SK-N-SH treated with all-trans-retinoic acid at 6 μM for 48 hours (cell line): Measurements from ENCODE around the gene PNMA8A.

ENCODE experiments used
- ARNTL ChIP-seq: fragments of 450-650 bp; formaldehyde crosslinking; IDR thresholded peaks from 2 replicates; pipeline ENCODE4 v1.5.0; 2020; ENCODE audit warnings: low read depth, mild to moderate bottlenecking, moderate library complexity, borderline replicate concordance
- CREB5 ChIP-seq: fragments of 250-450 bp; sonication (Bioruptor Pico); IDR thresholded peaks from 2 replicates; pipeline ENCODE4 v1.5.1; 2020; ENCODE audit warnings: low read depth, mild to moderate bottlenecking, moderate library complexity
- CSRNP3 ChIP-seq: fragments of 250-450 bp; sonication (Bioruptor Pico); IDR thresholded peaks from 2 replicates; pipeline ENCODE4 v1.5.1; 2021; ENCODE audit warnings: mild to moderate bottlenecking, moderate library complexity
- GLIS3 ChIP-seq: fragments of 250-450 bp; sonication (Bioruptor Pico); IDR thresholded peaks from 2 replicates; pipeline ENCODE4 v1.5.0; 2020; ENCODE audit warnings: mild to moderate bottlenecking, moderate library complexity
- ISL1 ChIP-seq: fragments of 250-450 bp; sonication (Bioruptor Pico); IDR thresholded peaks from 2 replicates; pipeline ENCODE4 v2.1.2; 2022; ENCODE audit warnings: mild to moderate bottlenecking, moderate library complexity
- OSR1 ChIP-seq: fragments of 250-450 bp; sonication (Bioruptor Pico); IDR thresholded peaks from 2 replicates; pipeline ENCODE4 v1.8.0; 2022; ENCODE audit warnings: moderate library complexity, mild to moderate bottlenecking, inconsistent platforms
- PATZ1 ChIP-seq: fragments of 250-450 bp; sonication (Bioruptor Pico); IDR thresholded peaks from 2 replicates; pipeline ENCODE4 v1.8.0; 2020; ENCODE audit warnings: mild to moderate bottlenecking, moderate library complexity, borderline replicate concordance
- PPARA ChIP-seq: fragments of 250-450 bp; sonication (Bioruptor Pico); IDR thresholded peaks from 2 replicates; pipeline ENCODE4 v1.5.0; 2020; ENCODE audit warnings: mild to moderate bottlenecking, borderline replicate concordance
- RARB ChIP-seq: fragments of 250-450 bp; sonication (Bioruptor Pico); IDR thresholded peaks from 2 replicates; pipeline ENCODE4 v1.8.0; 2021; ENCODE audit warnings: mild to moderate bottlenecking, moderate library complexity
- TOX ChIP-seq: fragments of 250-450 bp; sonication (Bioruptor Pico); IDR thresholded peaks from 2 replicates; pipeline ENCODE4 v1.8.0; 2021; ENCODE audit warnings: mild to moderate bottlenecking, moderate library complexity, borderline replicate concordance
- ZFP3 ChIP-seq: fragments of 250-450 bp; sonication (Bioruptor Pico); IDR thresholded peaks from 2 replicates; pipeline ENCODE4 v1.5.0; 2020; ENCODE audit warnings: mild to moderate bottlenecking, moderate library complexity
- ZNF565 ChIP-seq: fragments of 450-650 bp; formaldehyde crosslinking; conservative IDR thresholded peaks from 2 replicates; pipeline ENCODE4 v1.5.0; 2020; ENCODE audit warnings: low read depth, mild to moderate bottlenecking, moderate library complexity

- TF ChIP-seq RARB (CRISPR knock-in tag) (no peak), ARNTL (CRISPR knock-in tag) (no peak), PATZ1 (CRISPR knock-in tag) (no peak), ZNF565 (CRISPR knock-in tag) (no peak), ISL1 (no peak), PPARA (CRISPR knock-in tag) (no peak), OSR1 (CRISPR knock-in tag) (no peak), ZFP3 (CRISPR knock-in tag) (no peak), TOX (CRISPR knock-in tag) (no peak), CREB5 (CRISPR knock-in tag) (no peak), CSRNP3 (CRISPR knock-in tag) (no peak), GLIS3 (CRISPR knock-in tag) (no peak)
Measured at GRCh38 chr19:46420056-46420455, 51.3 kb downstream of the PNMA8A start.
